HL-60 (cell line): ENCODE measurements around the gene KRT77.

Experiments
- DNase-seq, 2 experiments: peaks; one replicate each; pipeline ENCODE4 v3.0.0-alpha.2; 2010 to 2020; ENCODE audit warnings: low read depth in 1 of 2, low spot score in 1 of 2
- H3K27ac ChIP-seq: fragments of 250-450 bp; sonication (Bioruptor Pico); replicated peaks from 2 replicates; pipeline ENCODE4 v1.5.1; 2020; ENCODE audit warnings: mild to moderate bottlenecking, moderate library complexity
- H3K27me3 ChIP-seq: fragments of 250-450 bp; sonication (Bioruptor Pico); 2 replicates; pipeline ENCODE4 v1.5.1; 2021; ENCODE audit warnings: mild to moderate bottlenecking, moderate library complexity; ENCODE audit not compliant: insufficient read depth, poor library complexity, severe bottlenecking
- H3K4me3 ChIP-seq: replicated peaks from 2 replicates; pipeline ENCODE4 v1.5.1; 2011; ENCODE audit warnings: mild to moderate bottlenecking, control low read depth, low read length; ENCODE audit not compliant: insufficient read depth
- CTCF ChIP-seq: IDR thresholded peaks from one replicate; pipeline ENCODE4 v1.5.1; 2011; ENCODE audit warnings: low read length, control low read depth, inconsistent platforms; ENCODE audit not compliant: insufficient read depth
- GABPA ChIP-seq: IDR thresholded peaks from 2 replicates; pipeline ENCODE4 v1.6.1; 2012; ENCODE audit warnings: low read depth
- POLR2AphosphoS5 ChIP-seq: IDR thresholded peaks from 2 replicates; pipeline ENCODE4 v1.6.1; 2012; ENCODE audit warnings: low read depth
- SPI1 ChIP-seq: IDR thresholded peaks from 2 replicates; pipeline ENCODE4 v1.6.1; 2012; ENCODE audit warnings: low read depth, mild to moderate bottlenecking, borderline replicate concordance
- TF ChIP-seq, protein P1 (sequence below): IDR thresholded peaks from 2 replicates; pipeline ENCODE4 v1.6.1; 2012; ENCODE audit warnings: low read depth; ENCODE audit not compliant: insufficient replicate concordance

Gene KRT77

DNA sequence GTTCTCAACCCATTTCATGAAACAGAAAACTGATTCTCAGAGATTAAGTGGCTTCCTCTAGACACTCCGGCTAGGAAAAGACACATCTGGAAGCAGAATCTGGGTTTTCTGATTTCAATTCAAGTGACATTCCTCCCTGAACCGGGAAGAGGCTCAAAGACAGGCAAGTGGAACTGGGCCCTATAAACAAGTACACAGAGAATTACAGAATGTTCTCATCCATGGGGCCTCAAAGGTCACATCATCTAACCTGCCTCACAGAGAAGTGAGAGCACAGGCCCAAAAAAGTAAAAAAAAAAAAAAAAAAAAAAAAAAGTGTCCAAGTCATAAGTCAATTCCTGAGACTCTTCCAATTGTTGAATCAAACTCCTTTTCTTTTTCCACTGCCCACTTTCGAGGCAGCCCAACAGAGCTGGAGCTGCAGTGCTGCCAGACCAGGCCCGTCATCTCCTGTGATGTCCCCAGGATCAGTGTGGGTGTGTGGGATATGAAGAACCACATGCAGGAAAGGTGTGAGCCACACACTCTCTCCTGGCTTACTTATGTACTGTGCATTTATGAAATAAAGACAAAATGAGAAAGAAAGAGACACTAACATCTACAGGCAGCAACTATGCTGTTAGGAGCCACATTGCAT is 20.3 kb downstream of the KRT77 start:
- H3K27me3 ChIP-seq: peaks cover 14% of the 10 kb centered on the region
- H3K27ac ChIP-seq: no peak overlapping the region
- no peak overlapping the region for H3K4me3 ChIP-seq
- DNase-seq: no peak
- TF ChIP-seq SPI1: no peak

DNA sequence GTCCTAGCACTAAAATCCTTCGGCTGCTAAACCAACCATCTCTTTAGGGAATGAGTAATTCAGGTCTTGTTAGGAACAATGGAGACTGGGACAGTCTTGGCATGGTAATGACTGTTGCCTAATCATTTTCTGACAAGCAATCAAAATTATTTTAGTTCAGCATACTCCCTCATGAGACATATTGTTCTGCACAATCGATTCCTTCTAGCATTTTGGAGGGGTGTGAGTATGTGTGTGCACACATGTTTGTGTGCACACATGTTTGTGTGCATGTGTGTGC is 21.0 kb downstream of the KRT77 start:
- H3K27me3 ChIP-seq: peaks cover 13% of the 10 kb centered on the region
- TF ChIP-seq GABPA (no peak), SPI1 (no peak), POLR2AphosphoS5 (no peak), CTCF (no peak)
- TF ChIP-seq, protein P1, sequence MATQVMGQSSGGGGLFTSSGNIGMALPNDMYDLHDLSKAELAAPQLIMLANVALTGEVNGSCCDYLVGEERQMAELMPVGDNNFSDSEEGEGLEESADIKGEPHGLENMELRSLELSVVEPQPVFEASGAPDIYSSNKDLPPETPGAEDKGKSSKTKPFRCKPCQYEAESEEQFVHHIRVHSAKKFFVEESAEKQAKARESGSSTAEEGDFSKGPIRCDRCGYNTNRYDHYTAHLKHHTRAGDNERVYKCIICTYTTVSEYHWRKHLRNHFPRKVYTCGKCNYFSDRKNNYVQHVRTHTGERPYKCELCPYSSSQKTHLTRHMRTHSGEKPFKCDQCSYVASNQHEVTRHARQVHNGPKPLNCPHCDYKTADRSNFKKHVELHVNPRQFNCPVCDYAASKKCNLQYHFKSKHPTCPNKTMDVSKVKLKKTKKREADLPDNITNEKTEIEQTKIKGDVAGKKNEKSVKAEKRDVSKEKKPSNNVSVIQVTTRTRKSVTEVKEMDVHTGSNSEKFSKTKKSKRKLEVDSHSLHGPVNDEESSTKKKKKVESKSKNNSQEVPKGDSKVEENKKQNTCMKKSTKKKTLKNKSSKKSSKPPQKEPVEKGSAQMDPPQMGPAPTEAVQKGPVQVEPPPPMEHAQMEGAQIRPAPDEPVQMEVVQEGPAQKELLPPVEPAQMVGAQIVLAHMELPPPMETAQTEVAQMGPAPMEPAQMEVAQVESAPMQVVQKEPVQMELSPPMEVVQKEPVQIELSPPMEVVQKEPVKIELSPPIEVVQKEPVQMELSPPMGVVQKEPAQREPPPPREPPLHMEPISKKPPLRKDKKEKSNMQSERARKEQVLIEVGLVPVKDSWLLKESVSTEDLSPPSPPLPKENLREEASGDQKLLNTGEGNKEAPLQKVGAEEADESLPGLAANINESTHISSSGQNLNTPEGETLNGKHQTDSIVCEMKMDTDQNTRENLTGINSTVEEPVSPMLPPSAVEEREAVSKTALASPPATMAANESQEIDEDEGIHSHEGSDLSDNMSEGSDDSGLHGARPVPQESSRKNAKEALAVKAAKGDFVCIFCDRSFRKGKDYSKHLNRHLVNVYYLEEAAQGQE: no peak
- H3K27ac ChIP-seq: no peak overlapping the region
- no peak overlapping the region for H3K4me3 ChIP-seq
- DNase-seq: no peak

DNA sequence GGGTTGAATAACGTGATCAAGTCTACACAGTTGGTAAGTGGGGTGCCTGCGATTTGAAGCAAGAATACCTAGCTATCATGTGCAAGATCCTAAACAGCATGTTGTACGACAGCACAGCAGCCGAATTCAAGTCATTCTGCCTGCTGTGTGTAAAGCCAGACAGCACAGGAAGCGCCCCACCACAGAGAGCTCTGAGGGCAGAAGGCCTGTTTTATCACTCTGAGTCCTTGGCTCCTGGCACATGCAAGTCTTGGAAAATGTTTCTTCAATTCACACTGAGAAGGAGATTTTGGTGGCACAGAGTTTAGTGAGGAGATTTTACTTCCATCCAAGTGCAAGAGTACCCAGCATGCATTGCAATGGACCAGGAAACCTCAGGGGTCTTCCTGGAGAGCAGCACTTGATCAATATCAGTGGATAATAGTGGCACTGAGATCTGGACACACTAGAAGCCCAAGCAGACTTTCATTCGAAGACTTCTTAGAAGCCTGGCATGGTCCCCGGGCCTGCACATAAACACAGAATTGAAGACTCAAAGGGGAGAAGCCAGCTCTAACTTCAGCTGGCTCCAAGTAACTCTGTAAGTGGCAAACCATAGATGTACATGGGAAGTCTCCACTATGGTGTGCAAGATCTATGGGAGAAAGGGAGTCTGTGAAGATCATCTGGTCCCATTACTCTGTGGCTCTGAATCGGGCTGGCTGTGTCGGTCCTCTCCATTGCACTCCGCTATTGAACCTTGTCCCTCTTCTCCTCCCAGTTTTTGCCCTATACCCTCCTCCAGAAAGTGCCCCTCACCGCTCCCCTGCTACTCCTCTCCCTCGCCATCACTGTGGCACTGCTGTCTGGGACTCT is 21.6 kb downstream of the KRT77 start:
- peaks cover 13% of the 10 kb centered on the region for H3K27me3 ChIP-seq
- DNase-seq: no peak

GRCh38 chr12:52680363-52680762 is 23.0 kb downstream of the KRT77 start, which contains the start of gene KRT1:
TSS of gene KRT1 (minus strand) at chr12:52680407. CDS start at chr12:52680348, 59 bp downstream.
- Histone ChIP-seq H3K27ac (no peak within 1 kb of the TSS), H3K4me3 (no peak within 1 kb of the TSS), H3K27me3 (peaks cover 13% of the 10 kb centered on the region)
- TF ChIP-seq CTCF: no peak
- no peak for DNase-seq

More for the DNA sequence above, 21.6 kb downstream of the KRT77 start:
- no peak for TF ChIP-seq SPI1
- no peak overlapping the region for H3K27ac ChIP-seq
- H3K4me3 ChIP-seq: no peak overlapping the region

DNA sequence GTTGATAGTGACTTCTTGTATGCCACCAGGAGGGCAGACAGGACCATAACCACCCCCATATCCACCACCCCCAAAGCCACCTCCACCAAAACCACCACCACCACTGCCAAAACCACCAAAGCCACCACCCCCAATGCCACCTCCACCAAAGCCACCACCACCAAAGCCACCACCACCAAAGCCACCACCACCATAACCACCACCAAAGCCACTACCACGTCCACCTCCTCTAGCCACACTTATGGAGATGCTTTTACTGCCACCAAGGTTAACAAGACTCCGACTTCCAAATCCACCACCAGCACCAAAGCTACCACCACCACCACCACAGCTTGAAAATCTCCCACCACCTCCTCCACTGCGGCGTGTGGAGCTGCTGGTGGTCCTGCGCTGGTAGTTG is 23.4 kb downstream of the KRT77 start:
- Histone ChIP-seq H3K27me3 (peaks cover 13% of the 10 kb centered on the region), H3K27ac (no peak overlapping the region)
- TF ChIP-seq CTCF: no peak

More for the DNA sequence above, 23.4 kb downstream of the KRT77 start:
- DNase-seq: no peak
- H3K4me3 ChIP-seq: no peak overlapping the region
